ELF-1 (cell line): ENCODE measurements around the gene MARCHF11.

Source experiments
- DNase-seq: peaks from one replicate; pipeline ENCODE4 v3.0.0-alpha.2; 2016; ENCODE audit warnings: low read depth, low spot score

Gene MARCHF11

DNA sequence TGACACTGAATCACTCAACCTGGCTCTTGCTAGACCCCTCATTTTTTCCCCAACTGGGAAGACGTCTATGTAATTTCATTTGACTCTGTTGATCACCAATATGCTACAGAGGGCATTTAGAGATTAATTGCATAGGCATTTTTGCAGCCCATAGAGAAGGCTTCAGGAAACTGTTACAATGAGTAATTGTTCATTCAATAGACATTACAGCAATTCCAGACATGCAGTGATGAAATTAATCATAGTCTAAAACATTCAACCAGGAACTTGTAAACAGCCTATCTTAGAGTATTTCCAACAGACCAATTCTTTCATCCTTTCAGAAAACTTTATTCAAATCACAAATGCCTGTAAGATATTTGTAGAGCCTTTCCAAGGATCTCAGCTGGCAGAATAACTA lies 122.3 kb downstream of the MARCHF11 start:
- no peak for DNase-seq

DNA sequence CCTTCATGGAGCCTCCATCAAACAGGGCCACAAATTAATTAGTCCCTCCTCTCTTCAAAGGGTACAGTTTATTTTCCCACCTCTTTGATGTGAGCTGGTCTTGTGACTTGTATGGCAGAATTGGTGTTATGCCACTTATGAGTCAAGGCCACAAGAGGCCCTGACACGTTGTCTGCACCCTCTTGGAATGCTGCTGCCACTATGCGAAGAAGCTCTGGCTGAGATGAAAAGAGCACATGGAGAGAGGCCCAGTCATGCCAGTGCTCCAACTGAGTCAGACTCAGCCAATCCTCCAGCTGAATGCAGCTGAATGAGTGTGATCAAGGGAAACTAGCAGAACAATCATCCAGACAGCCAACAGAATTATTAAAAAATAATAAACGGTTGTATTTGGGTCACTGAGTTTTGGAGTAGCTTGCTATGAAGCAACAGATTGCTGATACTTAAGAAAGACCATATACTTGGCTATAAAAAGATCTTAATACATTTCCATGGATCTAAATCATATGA lies 128.3 kb downstream of the MARCHF11 start:
- DNase-seq: no peak

DNA sequence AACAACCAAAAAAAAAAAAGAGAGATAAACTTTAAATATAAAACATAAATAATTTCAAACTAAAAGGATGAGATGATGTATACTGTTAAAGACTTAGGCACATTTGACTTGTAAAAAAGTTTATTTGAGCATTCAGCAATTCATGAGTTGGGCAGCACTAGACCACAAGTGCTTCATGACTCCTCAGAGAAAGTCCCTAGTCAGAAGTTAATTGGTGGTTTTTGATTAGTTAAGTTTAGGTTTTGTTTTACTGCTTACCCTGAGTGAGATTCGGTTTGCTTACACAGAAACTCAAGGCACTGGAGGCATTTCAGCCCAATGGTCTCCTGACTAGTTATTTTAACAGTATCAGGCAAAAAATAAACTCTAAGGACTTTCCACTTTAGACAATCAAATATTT lies 129.2 kb downstream of the MARCHF11 start:
- no peak for DNase-seq

DNA sequence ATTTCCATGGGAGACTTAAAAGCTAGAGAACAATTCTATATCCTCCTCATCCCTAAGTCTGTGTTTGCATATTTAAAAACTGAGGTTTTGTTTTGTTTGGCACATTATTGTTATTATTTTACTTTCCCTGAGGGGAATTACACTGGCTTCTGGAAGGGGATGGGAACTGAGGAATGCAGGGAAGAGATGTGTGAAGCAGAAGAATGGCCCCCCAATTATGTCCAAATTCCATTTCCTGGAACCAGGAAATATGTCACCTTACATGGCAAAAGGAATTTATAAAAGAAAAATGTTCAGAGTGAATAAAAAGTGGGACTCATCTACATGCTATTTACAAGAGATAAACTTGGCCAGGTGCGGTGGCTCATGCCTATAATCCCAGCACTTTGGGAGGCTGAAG lies 129.8 kb downstream of the MARCHF11 start:
- DNase-seq: no peak

DNA sequence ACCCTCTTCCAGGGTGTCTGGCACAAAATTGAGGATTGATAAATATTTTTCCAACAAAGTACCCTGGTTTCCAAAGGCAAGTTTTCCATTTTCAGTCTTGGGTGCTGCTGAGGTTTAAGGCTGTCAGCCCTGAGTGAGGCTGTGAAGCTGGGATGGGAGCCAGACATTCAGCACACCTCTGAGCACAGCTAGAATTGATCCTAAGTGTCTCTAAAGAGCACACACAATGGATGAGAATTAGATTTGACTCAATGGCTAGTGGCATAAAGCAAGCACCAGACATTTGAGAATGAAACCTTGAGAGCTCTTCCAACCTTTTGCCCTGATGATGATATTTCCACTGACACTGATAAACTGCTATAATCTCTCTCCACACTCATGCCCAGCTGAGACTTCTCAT lies 131.5 kb downstream of the MARCHF11 start:
- DNase-seq: no peak

DNA sequence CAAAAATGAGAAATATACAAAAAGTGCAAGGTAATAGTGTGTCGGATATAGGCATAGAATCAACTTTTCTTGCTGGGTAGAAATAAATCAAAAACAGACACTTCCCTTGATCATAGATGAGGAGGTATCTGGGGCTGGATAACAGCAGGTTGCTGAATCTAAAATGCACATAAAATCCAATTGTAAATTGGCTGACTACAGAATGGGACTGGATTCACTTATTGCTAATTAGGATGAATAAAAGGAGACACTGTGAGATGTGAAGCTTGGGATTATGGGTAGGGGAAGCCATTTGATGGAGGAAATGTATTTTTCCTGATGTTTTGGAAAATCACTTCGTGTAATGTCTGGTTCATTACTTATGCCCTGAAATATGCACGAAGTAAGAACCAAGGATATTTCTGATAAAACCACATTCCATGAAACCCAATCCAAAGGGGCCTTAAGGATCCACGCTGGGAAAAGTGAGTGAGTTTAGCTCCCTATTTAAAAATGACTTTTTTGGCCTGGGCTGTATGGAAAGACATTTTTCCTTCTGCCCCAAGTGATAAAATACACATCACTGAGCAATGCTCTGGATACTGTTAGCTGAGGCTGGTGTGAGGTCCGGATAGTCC lies 136.1 kb downstream of the MARCHF11 start:
- no peak for DNase-seq

DNA sequence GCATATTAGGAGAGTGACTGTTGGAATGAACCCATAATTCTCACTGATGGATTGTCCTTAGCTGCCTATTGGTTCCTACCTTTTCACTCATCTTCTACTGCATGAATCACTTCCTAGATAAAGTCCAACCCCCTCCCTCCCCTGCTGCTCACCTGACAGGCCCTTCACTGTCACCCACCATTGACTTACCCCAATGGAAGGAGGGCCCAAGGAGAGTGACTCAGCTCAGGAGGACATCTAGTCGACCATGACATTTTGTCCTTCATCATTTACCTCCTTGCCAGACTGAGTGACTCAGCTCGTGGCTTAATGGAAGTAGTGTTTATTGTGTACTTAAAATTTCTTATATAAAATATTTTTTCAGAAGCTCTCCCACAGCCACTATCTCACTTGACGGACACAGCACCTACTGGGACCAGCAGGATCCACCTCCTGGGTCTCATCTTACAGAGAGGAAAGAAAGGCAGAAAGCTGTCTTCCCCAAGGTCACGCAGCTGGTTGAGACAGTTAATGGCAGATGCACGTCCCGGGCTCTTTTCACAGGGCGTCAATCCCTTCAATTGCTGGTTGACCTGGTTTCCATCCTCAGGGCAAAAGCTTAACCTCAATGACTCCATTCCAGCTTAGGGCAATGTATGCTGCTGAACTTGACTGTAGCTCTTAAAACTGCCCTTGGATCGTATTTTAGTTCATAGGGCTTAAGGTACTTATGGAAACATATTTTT lies 142.3 kb downstream of the MARCHF11 start:
- no peak for DNase-seq

DNA sequence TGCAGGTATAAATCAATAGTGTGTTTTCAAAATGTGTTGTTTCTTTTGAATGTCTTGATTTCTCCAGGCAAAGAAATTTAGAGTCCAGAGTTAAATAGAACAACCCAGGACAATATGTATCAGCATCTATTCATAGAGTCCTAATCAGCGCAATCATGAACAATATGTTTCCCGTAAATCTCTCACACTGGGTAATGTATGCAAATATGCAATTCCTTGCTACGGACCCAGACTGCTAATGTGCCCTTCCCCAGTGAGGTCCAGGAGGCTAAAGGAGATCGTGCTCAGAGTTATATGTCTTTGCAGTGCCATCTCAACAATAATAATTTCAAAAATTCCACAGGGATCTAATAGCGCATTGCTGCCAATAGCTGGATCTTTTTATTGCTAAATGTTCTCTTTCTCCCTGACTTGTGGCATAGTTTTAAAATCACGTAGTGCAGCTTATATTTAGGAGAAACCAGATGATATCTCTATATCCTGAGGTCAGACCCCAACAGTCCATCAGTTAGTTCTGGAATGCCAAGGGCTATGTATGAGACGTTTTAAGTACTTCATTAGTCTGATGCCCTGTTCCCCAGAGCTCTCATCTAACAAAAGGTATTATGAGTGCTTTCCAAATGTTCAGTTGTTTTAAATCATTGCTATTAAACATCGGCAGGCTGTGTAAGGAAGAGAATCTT lies 145.1 kb downstream of the MARCHF11 start:
- DNase-seq: no peak

DNA sequence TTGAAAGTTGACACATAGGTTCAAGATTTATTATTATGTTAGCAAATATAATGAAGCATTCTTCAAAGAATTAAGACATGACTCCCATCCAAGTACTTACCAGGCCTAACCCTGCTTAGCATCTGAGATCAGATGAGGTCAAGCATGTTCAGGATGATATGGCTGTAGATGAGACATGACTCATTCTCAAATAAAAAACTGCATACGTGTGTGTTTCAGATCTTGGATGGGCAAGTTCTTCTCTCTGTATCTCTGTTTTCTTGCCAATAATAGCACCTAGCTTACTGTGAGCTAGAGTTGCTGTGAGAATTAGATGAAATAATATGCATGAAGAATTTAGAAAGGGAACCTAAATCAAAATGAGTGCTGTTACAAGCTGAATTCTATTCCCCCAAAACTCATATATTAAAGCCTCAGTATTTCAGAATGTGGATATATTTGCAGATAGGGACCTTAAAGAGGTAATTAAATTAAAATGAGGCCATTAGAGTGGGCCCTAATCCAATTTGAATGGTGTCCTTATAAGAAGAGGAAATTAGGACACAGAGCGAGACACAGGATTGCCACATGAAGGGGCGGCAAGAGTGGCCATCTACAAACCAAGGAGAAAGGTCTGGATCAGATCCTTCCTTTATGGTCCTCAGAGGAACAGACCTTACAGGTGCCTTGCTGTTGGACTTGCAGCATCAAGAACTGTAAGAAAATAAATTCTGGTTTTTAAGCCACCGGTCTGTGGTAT lies 146.2 kb downstream of the MARCHF11 start:
- no peak for DNase-seq

DNA sequence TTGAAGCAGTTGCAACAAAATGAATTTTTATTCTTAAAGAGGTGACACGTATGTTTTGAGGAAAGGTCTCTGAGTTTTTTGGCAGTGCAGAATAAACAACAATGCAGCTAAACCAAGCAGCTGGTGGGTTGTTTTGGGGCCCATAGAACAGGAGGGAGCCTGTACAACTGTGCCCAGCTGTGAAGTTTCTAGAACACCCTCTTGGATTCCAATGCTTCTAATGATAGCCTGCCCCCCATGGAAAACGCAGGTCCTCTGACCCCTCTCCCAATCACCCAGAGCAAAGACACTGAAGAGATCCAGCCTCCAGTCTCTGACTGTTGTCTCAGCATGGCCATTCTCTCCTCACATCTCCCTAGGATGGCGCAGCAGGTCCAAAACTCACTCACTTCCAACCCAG lies 150.9 kb downstream of the MARCHF11 start:
- DNase-seq: no peak

DNA sequence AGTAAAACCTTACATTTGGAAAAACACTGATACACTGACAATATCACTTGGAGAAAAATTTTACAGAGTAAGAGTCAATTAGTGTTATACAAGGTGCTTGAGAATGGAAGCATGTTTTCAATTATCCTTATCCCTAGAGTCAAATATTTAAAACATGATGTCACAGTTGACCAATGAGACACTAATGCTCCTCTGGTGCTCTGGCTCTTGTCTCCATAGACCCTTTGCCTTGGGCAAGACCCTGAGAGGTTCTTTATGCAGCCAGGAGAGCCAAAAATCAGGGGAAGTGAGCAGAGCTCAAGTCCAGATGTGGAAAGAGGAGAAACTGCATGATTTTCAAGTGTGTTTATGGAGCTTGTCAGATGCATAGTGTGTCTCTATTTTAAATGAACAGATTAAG lies 153.9 kb downstream of the MARCHF11 start:
- DNase-seq: peak; percentile 14

DNA sequence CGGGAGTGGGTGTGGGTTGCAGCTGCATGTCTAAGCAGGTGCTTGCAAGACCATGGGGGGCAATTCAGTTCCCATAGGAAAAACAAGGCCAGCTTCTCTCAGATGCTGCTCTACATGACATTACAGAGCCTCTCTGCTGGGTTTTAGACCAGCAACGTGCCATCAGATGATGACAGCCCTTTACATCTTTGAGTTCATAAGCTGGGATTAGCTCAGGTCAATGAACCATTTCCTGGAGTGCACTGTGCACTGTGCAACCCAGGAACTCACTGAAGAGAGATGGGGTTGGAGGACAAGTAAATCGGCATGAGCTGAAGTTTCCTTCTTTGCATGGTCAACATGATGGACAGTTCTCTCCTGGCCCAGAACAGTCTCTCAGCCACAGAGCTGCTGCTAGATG lies 160.6 kb downstream of the MARCHF11 start:
- no peak for DNase-seq

DNA sequence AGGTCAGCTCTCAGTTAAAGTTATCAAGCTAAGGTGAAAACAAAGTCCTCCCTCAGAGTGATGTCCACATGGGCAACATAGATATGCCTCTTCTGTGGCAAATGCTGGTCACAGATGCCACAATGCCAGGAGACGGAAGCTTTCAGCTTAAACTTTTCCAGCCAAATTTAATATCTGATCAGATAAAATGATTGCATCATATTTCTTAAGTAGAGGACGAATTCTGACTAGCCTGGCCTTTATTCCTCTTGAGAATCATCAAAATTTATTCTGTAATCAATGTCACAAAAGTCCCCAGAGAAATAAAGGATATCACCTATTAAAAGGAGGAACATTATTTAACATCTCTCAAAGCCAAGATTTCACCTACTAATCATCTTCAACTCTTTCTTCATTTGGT lies 161.9 kb downstream of the MARCHF11 start:
- DNase-seq: no peak
